NCI-H2107 treated with DMSO at 0.1 percent for 48 hours (cell line): Measurements from ENCODE around the gene PARP9.
"Not testable (repeated sequence)": the region's sequence is repeated elsewhere in the genome, so short reads cannot be mapped to it uniquely, and the experiment has no call there.

Experiments used
- DNase-seq: peaks from one replicate; lab custom pipeline; 2025; ENCODE audit not compliant: unreplicated experiment; lab: John Stamatoyannopoulos, UW

Gene PARP9

GRCh38 chr3:122523317-122523716 is 40.8 kb downstream of the PARP9 start:
- no peak for DNase-seq

DNA sequence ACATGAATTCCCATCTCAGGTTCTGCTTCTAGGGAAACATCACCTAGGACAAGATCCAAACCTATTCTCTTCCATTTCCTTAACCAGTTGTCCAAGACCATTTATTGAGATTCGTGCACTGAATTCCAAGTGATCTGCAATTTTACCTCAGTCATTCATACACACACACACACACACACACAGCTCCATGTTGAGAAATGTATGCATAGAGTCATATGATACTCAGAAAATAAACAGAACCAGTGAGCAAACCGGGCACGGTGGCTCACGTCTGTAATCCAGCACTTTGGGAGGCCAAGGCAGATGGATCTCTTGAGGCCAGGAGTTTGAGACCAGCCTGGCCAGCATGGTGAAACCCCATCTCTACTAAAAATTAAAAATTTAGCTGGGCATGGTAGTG is 43.2 kb downstream of the PARP9 start:
- DNase-seq: no peak

GRCh38 chr3:122519693-122520092 is 44.4 kb downstream of the PARP9 start:
- DNase-seq: no peak

DNA sequence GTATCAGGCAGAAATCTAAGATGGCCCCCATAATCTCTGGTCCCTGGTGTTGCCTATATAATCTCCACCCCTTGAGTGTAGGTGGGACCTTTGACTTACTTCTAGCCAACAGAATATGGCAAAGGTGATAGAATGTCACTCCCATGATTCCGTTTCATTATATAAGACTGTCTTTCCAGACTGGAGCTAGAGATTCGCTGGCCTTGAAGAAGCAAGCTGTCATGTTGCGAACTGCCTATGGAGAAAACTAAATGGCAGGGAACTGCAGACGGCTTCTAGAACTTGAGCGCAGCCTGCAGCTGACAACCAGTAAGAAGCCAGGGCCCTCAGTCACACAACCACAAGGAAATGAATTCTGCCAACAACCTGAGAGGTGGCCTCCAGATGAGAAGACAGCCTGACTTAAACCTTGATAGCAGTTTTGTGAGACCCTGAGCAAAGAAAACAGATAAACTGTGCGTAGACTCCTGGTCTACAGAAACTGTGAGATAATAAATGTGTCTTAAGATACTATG is 47.2 kb downstream of the PARP9 start:
- DNase-seq: no peak

DNA sequence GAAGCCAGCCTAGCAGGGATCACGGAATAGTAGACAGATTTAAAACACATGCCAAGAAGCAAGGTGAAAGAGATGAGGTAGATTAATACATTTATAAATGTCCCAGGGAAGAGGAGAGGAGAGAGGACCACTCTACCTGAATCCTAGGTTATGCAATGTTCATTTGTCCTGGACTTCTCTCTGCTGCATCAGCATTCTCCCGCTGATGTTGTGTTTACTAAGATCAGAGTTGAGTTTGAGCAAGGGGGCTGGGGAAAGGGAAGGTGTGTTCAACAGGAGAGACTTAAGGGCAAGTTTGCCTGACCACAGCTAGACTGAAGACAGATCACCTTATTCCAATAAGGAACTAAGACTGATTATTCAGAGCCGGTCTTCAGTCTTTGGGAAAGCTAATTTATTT is 48.2 kb downstream of the PARP9 start:
- no peak for DNase-seq

GRCh38 chr3:122515020-122515468 is 49.1 kb downstream of the PARP9 start:
- DNase-seq: peak; percentile 49

GRCh38 chr3:122514123-122515019 is 49.7 kb downstream of the PARP9 start, which contains the start of gene KPNA1:
KPNA1 (minus strand) TSS chr3:122514939; CDS start chr3:122496565, 18,374 bp downstream.
- DNase-seq: peak; percentile 77

- DNase-seq: no peak
These were observed 50.5 kb downstream of the PARP9 start for GRCh38 chr3:122513386-122514122.

DNA sequence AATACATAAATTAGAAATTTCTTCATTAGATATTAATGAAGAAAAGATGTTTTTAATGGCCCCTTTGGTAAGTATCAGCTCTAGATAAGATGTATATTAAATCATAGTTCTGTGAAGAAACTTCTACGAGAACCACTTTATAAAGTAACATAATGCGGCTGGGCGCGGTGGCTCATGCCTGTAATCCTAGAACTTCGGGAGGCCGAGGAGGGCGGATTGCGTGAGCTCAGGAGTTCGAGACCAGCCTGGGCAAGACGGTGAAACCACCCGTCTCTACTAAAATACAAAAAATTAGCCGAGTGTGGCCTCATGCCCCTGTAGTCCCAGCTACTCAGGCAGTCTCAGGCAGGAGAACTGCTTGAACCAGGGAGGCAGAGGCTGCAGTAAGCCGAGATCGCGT is 51.8 kb downstream of the PARP9 start:
- DNase-seq: no peak

- no peak for DNase-seq
These were observed 53.1 kb downstream of the PARP9 start for GRCh38 chr3:122510878-122511535.

DNA sequence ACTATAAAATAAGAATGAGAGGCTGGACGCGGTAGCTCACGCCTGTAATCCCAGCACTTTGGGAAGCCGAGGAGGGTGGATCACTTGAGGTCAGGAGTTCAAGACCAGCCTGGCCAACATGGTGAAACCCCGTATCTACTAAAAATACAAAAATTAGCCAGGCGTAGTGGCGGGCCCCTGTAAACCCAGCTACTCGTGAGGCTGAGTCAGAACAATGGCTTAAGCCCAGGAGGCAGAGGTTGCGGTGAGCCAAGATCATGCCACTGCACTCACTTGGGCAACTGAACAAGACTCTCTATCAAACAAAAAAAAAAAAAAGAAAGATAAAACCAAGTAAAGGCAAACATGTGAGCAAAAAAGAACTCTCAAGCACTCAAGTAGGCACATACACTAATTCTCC is 55.2 kb downstream of the PARP9 start:
- not testable (repeated sequence) for DNase-seq

- no peak for DNase-seq
These were observed 55.8 kb downstream of the PARP9 start for GRCh38 chr3:122508135-122508914.

DNA sequence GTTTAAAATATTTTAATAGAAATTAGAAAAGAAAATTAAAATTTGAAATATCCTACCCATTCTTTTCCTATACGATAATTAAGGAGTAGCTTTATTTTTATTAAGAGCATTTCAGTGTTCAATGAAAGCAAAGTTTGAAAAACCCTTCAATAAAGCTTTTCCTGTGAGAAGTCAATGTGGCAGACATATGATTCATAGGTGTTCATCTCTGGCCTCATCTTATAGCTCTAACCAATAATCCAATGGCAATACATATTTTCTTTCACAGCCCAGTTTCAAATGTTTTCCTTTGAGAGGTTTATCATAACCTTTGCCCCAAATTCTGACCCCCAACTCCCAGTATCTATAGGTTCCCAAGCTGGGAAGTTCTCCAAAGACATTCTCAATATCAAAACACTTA is 57.6 kb downstream of the PARP9 start:
- no peak for DNase-seq

DNA sequence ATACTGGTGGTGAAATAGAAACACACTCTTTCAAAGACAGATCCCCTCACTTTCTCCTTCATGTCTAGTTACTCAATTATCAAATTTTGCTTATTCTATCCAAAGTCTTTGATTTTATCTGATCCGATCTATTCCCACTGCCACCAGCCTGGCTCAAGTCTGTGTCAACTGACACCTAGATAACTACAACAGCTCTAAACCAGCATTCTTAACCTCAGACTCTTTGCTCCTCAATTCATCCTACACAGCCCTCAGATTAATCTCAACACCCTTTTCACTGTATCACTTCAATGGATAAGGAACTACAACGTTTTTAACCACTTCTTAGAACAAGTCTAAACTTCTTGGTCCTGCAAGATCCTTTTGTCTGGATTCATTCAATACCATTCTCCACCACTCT is 58.4 kb downstream of the PARP9 start:
- no peak for DNase-seq

DNA sequence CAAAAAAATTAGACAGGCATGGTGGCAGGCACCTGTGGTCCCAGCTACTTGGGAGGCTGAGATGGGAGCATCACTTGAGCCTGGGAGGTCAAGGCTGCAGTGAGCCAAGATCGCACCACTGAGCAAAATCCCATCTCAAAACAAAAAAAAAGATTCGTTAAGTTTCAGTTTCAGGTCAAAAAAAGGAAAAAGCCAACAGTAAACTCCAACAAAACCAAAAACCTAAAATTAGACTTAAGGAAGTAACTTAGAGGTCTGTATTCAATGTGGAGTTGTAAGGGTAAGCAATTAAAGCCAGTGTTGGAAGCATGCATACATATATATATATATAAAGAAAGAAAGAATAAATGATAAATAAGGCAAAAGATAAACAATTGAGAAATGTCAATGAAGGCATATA is 61.2 kb downstream of the PARP9 start:
- no peak for DNase-seq

DNA sequence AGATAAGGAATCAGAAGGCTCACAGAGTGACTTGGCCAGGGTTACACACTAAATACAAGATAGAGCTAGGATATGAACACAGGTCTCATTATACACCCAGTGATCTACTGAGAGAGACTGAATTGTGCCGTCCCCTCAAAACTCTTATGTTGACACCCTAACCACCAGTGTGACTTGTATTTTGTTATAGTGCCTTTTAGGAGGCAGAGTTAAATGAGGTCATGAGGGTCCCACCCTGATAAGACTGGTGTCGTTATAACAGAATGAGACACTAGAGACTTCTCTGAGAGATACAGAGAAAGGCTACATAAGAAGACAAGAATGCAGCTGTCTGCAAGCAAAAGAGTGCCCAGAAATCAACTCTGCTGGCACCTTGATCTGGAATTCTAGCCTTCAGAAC is 62.0 kb downstream of the PARP9 start:
- DNase-seq: no peak

DNA sequence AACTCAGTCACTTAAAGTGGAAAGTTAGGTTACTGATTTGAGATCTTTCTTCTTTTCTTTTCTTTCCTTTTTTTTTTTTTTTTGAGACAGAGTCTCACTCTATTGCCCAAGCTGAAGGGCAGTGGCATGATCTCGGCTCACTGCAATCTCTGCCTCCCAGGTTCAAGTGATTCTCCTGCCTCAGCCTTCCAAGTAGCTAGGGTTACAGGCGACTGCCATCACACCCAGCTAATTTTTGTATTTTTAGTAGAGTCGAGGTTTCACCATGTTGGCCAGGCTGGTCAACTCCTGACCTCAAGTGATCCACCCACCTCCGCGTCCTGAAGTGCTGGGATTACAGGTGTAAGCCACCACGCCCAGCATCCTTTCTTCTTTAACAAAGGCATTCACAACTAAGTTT is 63.1 kb downstream of the PARP9 start:
- DNase-seq: not testable (repeated sequence)

DNA sequence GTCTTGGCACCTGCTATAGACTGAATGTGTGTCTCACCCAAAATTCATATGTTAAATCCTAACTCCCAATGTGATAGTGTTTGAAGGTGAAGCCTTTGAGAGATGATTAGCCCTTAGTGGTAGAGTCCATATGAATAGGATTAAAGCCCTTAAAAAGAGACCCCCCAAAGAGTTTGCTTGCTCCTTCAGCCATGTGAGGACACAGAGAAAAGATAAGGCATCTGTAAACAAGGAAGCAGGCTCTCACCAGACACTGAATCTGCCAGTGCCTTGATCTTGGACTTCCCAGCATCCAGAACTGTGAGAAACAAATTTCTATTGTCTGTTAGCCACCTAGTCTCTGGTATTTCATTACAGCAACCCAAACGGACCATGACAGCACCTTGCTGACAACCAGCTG is 65.9 kb downstream of the PARP9 start:
- DNase-seq: no peak

DNA sequence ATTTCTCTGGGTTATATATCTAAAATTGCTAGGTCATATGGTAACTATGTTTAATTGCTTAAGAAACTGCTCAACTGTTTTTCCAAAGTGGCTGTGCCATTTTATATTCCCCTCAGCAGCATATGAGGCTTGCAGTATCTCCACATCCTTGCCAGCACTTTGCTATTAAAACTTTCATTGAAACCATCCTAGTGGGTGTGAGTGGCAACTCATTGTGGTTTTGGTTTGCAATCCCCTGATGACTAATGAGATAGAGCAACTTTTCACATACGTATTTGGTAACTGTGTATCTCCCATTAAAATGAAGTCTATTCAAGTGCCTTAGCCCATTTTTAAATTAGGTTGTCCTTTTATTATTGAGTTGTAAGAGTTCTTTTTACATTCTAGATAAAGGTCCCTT is 66.7 kb downstream of the PARP9 start:
- DNase-seq: no peak

- no peak for DNase-seq
These were observed 67.6 kb downstream of the PARP9 start for GRCh38 chr3:122496508-122496907.

DNA sequence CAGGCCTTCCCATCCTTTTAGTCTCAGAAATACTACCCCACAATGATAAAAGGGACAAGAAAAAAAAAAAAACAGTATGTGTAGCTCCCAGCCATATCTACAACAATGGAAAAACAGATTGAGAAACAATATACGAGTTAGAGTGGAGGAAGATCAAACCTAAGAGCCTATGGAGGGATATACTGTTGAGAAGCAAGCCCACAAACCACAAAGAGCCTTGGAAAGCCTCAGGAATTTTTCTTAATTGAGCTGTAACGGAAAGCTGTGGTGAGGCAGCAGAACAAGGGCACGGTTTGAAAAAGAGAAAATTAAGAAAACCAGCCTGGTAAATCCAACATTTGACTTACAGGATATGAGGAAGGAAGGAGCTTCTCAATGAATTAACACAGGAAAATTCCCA is 70.8 kb downstream of the PARP9 start:
- peak; percentile 64 for DNase-seq
